OCI-LY3 (cell line): ENCODE results near the gene CHCHD5.

ENCODE experiments used
- H2AFZ ChIP-seq: fragments of 200-600, 300-600 bp; shearing (Covaris generic); 2 replicates; pipeline ENCODE4 v1.6.0; 2014; ENCODE audit warnings: antibody characterized with exemption, low read depth, low read length
- H3K27ac ChIP-seq: fragments of 200-600, 300-600 bp; sonication (generic); 2 replicates; pipeline ENCODE4 v1.5.1; 2014; ENCODE audit warnings: mild to moderate bottlenecking, low read length, moderate library complexity, mixed read lengths
- H3K27me3 ChIP-seq: fragments of 200-600, 300-600 bp; sonication (generic); 2 replicates; pipeline ENCODE4 v1.6.1; 2014; ENCODE audit warnings: low read depth, low read length, mixed read lengths
- H3K36me3 ChIP-seq: fragments of 200-600, 300-600 bp; sonication (generic); replicated peaks from 2 replicates; pipeline ENCODE3; 2014; ENCODE audit warnings: low read depth, low read length, mixed read lengths
- H3K4me1 ChIP-seq: fragments of 300-600, 200-600 bp; sonication (generic); 2 replicates; pipeline ENCODE4 v1.6.1; 2014; ENCODE audit warnings: low read length, mixed read lengths
- H3K4me2 ChIP-seq: fragments of 200-600, 300-600 bp; sonication (generic); 2 replicates; pipeline ENCODE4 v1.6.1; 2014; ENCODE audit warnings: low read length, mixed read lengths
- H3K4me3 ChIP-seq: fragments of 300-600, 200-600 bp; sonication (generic); 2 replicates; pipeline ENCODE4 v1.5.1; 2014; ENCODE audit warnings: antibody characterized with exemption, mild to moderate bottlenecking, low read length, moderate library complexity
- H3K79me2 ChIP-seq: fragments of 300-600, 200-600 bp; shearing (Covaris generic); 2 replicates; pipeline ENCODE4 v1.6.1; 2014; ENCODE audit warnings: mild to moderate bottlenecking, low read length, mixed read lengths
- H3K9ac ChIP-seq: fragments of 300-600, 200-600 bp; shearing (Covaris generic); 2 replicates; pipeline ENCODE4 v1.6.0; 2014; ENCODE audit warnings: mild to moderate bottlenecking, low read length, moderate library complexity
- H3K9me3 ChIP-seq: fragments of 200-600, 300-600 bp; shearing (Covaris generic); 2 replicates; pipeline ENCODE4 v1.6.1; 2014; ENCODE audit warnings: low read length, mixed read lengths; ENCODE audit not compliant: insufficient read depth
- H4K20me1 ChIP-seq: fragments of 200-600, 300-600 bp; sonication (generic); 2 replicates; pipeline ENCODE4 v1.6.1; 2016; ENCODE audit warnings: low read length, mixed read lengths; ENCODE audit not compliant: insufficient read depth
- EZH2phosphoT487 ChIP-seq: fragments of 200-600 bp; shearing (Covaris generic); IDR thresholded peaks from 2 replicates; pipeline ENCODE4 v1.6.1; 2018; ENCODE audit warnings: antibody characterized with exemption, mixed run types, low read depth
- TF ChIP-seq, protein P1 (sequence below): fragments of 200-600, 300-600 bp; sonication (generic); IDR thresholded peaks from 2 replicates; pipeline ENCODE4 v1.5.1; 2014; ENCODE audit warnings: antibody characterized with exemption, low read length, low read depth

Gene CHCHD5

DNA sequence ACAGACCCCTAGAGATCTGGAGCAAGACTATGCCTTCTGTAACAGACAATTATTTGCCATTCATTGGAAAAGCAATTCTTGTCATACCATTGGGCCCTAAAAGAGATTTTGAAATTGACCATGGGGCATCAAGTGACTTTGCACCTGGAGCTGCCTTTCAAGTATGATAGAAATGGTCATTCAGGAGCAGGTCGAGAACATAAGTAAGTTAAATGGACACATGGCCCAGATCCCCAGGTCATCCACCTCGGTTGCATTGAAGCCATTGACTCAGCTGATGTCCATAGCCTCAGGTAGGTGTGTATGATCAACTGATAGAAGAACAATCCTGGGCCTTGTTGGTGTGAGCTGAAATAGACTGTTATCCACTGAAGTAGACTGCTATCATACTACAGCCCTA, 19.3 kb downstream of the CHCHD5 start:
- H3K27ac ChIP-seq = no peak overlapping the region
- H3K9me3 ChIP-seq = no peaks in the 10 kb centered on the region
- no peaks in the 10 kb centered on the region for H4K20me1 ChIP-seq
- H3K36me3 ChIP-seq = no peaks in the 10 kb centered on the region
- TF ChIP-seq EZH2phosphoT487 = no peak
- TF ChIP-seq, protein P1, sequence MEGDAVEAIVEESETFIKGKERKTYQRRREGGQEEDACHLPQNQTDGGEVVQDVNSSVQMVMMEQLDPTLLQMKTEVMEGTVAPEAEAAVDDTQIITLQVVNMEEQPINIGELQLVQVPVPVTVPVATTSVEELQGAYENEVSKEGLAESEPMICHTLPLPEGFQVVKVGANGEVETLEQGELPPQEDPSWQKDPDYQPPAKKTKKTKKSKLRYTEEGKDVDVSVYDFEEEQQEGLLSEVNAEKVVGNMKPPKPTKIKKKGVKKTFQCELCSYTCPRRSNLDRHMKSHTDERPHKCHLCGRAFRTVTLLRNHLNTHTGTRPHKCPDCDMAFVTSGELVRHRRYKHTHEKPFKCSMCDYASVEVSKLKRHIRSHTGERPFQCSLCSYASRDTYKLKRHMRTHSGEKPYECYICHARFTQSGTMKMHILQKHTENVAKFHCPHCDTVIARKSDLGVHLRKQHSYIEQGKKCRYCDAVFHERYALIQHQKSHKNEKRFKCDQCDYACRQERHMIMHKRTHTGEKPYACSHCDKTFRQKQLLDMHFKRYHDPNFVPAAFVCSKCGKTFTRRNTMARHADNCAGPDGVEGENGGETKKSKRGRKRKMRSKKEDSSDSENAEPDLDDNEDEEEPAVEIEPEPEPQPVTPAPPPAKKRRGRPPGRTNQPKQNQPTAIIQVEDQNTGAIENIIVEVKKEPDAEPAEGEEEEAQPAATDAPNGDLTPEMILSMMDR = no peak
- no peaks in the 10 kb centered on the region for H3K27me3 ChIP-seq
- no peak overlapping the region for H3K4me2 ChIP-seq
- no peak overlapping the region for H3K9ac ChIP-seq
- no peak overlapping the region for H3K4me3 ChIP-seq
- no peak overlapping the region for H2AFZ ChIP-seq
- no peaks in the 10 kb centered on the region for H3K79me2 ChIP-seq
- no peaks in the 10 kb centered on the region for H3K4me1 ChIP-seq

DNA sequence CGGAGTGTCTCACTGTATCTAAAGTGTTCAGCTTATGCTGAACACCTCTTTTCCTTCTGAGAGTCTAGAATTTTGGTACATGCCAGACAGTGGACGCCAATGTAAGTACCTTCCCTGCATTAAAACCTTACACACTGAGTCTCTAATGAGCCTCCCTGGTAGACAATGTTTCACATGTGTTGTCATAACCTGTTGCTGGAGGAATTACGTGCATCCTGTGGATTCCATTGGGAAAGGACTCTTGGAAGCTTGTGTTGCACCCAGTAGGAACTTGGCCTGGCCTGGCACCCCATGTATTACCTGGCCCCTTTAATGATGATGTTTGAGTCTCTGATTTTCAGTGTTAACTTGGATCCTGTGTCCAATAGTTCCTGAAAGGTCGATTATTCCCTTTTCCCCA, 20.5 kb downstream of the CHCHD5 start:
- Histone ChIP-seq H4K20me1 (no peaks in the 10 kb centered on the region), H3K27ac (no peak overlapping the region), H3K79me2 (no peaks in the 10 kb centered on the region), H3K4me1 (no peaks in the 10 kb centered on the region), H3K9me3 (no peaks in the 10 kb centered on the region), H2AFZ (no peak overlapping the region), H3K4me2 (no peak overlapping the region), H3K36me3 (no peaks in the 10 kb centered on the region), H3K27me3 (no peaks in the 10 kb centered on the region), H3K4me3 (no peak overlapping the region), H3K9ac (no peak overlapping the region)
- TF ChIP-seq, protein P1 = no peak
- TF ChIP-seq EZH2phosphoT487 = no peak

DNA sequence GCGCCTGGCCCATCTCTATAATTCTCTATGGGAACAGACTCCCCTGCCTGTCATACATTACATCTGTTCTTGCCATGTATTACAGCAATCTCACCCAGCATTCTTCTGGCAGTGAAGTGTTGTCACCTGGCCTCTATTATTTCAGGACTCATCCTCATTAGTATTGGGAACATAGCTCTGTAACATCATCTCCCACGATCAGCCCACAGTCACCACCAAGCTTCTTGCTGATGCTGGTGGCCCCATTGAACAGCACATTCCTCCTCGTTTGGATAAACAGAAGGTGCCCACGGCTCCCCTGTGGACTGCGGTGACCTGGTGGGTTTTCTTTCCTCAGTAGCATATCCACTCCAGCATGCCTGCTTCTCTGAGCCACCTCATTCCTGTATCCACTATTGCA, 21.5 kb downstream of the CHCHD5 start:
- TF ChIP-seq, protein P1 = no peak
- no peak for TF ChIP-seq EZH2phosphoT487
- H3K9ac ChIP-seq = no peak overlapping the region
- H3K4me2 ChIP-seq = no peak overlapping the region
- H3K27ac ChIP-seq = no peak overlapping the region
- H2AFZ ChIP-seq = no peak overlapping the region
- H3K27me3 ChIP-seq = no peaks in the 10 kb centered on the region
- H3K4me1 ChIP-seq = no peaks in the 10 kb centered on the region
- no peaks in the 10 kb centered on the region for H3K79me2 ChIP-seq
- no peaks in the 10 kb centered on the region for H4K20me1 ChIP-seq
- no peaks in the 10 kb centered on the region for H3K9me3 ChIP-seq
- H3K4me3 ChIP-seq = no peak overlapping the region
- no peaks in the 10 kb centered on the region for H3K36me3 ChIP-seq

DNA sequence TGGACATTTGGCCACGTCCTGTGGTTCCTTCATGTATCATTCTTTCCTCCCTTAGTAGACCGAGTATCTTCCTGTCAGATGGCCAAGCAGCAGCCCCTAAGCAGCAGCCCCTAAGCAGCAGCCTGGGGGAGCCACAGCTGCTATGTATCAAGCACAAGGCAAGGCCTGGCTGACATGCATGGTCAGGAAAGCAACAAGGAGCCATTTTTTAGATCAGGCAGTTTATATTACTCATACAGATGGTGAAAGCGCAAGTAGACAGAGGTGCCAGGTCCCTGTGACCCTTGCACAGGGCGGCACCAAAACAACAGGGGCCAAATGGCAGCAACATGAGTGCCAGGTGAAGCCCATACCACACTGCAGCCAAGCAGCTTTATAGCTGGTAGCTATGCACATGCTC, 22.1 kb downstream of the CHCHD5 start:
- no peaks in the 10 kb centered on the region for H3K9me3 ChIP-seq
- no peak for TF ChIP-seq EZH2phosphoT487
- TF ChIP-seq, protein P1 = no peak
- H3K9ac ChIP-seq = no peak overlapping the region
- no peaks in the 10 kb centered on the region for H4K20me1 ChIP-seq
- no peak overlapping the region for H3K27ac ChIP-seq
- H3K4me1 ChIP-seq = no peaks in the 10 kb centered on the region
- no peaks in the 10 kb centered on the region for H3K36me3 ChIP-seq
- H3K4me3 ChIP-seq = no peak overlapping the region
- no peaks in the 10 kb centered on the region for H3K79me2 ChIP-seq
- H3K4me2 ChIP-seq = no peak overlapping the region
- no peaks in the 10 kb centered on the region for H3K27me3 ChIP-seq
- H2AFZ ChIP-seq = no peak overlapping the region
